ENCODE measurements around the gene ST6GALNAC4.

The ST6GALNAC4 gene

DNA sequence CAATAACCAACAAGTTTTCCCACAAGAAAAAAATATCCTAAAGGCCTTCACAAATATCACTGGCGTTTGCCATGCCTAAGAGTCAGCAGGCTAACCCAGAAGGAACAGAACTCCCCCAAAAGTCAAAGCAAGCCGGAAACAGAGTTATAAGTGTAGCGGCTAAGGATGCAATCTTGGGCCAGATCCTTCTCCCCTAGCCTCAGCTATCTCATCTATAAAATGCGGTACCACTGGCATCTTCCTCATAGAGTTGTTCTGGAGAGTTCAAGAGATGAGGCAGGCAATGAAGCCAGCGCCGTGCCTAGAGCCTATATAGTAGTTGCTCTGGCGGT is 20.2 kb upstream of the ST6GALNAC4 start:
- Mint-ChIP-seq H3K27me3 (ENCODE audit: low read depth) (no peaks in the 10 kb centered on the region), H3K4me3 (peak overlapping the region; percentile 90 to 99 (median 97)), H3K36me3 (ENCODE audit: low read depth) (peaks cover 11% of the 10 kb centered on the region), H3K9me3 (no peaks in the 10 kb centered on the region), H3K27ac (peak overlapping the region; percentile 17 to 78 (median 78)), H3K4me1 (peaks cover 47% of the 10 kb centered on the region)
- TF ChIP-seq, protein P1, sequence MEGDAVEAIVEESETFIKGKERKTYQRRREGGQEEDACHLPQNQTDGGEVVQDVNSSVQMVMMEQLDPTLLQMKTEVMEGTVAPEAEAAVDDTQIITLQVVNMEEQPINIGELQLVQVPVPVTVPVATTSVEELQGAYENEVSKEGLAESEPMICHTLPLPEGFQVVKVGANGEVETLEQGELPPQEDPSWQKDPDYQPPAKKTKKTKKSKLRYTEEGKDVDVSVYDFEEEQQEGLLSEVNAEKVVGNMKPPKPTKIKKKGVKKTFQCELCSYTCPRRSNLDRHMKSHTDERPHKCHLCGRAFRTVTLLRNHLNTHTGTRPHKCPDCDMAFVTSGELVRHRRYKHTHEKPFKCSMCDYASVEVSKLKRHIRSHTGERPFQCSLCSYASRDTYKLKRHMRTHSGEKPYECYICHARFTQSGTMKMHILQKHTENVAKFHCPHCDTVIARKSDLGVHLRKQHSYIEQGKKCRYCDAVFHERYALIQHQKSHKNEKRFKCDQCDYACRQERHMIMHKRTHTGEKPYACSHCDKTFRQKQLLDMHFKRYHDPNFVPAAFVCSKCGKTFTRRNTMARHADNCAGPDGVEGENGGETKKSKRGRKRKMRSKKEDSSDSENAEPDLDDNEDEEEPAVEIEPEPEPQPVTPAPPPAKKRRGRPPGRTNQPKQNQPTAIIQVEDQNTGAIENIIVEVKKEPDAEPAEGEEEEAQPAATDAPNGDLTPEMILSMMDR (IDR thresholded peaks at IDR 0.05; ENCODE audit: unreplicated experiment in 3 of 3): no peak

DNA sequence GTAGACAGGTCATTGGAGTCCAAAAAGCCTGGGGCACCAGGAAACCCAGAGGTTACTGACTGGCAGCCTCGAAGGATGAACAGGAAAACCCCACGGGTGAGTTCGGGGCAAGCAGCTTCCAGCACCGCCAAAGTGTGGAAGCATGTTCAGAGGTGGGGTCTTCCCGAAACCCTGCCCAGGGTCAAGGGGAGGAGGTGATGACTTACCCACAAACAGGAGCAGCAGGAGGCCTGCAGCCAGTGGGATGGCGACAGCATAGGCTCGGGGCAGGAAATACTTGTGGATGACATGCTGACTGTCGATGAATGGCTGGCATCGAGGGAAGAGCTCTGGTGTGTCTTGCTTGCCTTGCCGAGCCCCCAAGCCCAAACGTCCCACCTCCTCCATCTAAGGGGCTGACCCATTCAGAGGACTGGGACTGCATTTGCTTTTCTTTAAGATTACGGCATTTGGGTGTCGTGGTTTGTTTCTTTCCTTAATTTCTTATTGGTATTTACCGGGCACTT is 19.6 kb upstream of the ST6GALNAC4 start:
- H3K36me3 Mint-ChIP-seq (ENCODE audit: low read depth): peaks cover 11% of the 10 kb centered on the region
- H3K4me3 Mint-ChIP-seq: peak overlapping the region; percentile 90 to 99 (median 97)
- peaks cover 44% of the 10 kb centered on the region for H3K4me1 Mint-ChIP-seq
- H3K27ac Mint-ChIP-seq: peak overlapping the region in 2 of 3 experiments; percentile 45 to 78
- no peaks in the 10 kb centered on the region for H3K9me3 Mint-ChIP-seq
- peaks cover 2% of the 10 kb centered on the region for H3K27me3 Mint-ChIP-seq (ENCODE audit: low read depth)
- TF ChIP-seq, protein P1 (IDR thresholded peaks at IDR 0.05; ENCODE audit: unreplicated experiment in 3 of 3): no peak

DNA sequence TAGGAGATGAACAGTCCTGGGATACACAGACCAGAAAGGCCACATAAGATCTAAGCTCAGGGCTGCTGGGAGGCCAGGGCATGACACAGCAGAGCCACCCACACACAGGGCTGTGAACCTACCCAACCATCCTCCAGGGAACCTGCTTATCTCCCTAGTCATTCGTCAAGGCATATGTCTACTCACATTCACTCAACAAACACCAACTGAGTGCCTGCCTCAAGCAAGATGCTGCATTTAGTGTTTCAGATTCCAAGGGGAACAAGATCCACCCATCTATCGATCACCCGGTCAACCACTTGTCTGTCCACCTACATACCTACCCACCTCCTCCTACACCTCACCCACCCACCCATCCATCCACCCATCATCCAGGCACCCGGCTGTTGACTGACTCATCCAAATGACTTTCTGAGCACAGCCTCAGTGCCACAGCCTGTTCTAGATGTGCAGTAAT is 19.0 kb upstream of the ST6GALNAC4 start:
- peaks cover 43% of the 10 kb centered on the region for H3K4me1 Mint-ChIP-seq
- no peaks in the 10 kb centered on the region for H3K9me3 Mint-ChIP-seq
- peaks cover 4% of the 10 kb centered on the region for H3K27me3 Mint-ChIP-seq (ENCODE audit: low read depth)
- peaks cover 11% of the 10 kb centered on the region for H3K36me3 Mint-ChIP-seq (ENCODE audit: low read depth)
- H3K27ac Mint-ChIP-seq: peak overlapping the region in 2 of 3 experiments; percentile 45 to 67
- H3K4me3 Mint-ChIP-seq: peak overlapping the region; percentile 90 to 99 (median 97)
- TF ChIP-seq, protein P1 (IDR thresholded peaks at IDR 0.05; ENCODE audit: unreplicated experiment in 3 of 3): no peak

DNA sequence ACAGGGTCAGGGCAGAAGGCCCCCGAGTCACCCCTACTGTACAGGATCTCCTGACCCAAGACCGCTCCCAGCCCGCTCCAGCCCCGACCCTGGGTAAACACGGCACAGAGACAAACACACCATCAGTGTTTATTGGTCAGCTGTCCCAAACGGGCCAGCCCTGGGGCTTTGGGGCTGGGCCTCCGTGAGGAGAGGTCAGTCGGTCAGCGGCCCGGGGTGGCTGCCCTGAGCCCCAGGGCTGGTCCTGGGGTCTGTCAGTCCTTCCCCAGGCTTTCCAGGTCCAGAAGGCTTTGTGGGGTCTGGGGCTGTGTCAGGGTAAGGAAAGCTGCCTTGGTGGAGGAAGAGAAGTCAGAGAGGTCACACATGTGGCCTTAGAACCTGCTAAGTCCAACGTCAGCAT is 18.1 kb upstream of the ST6GALNAC4 start:
- TF ChIP-seq, protein P1 (IDR thresholded peaks at IDR 0.05; ENCODE audit: unreplicated experiment in 3 of 3): no peak
- Mint-ChIP-seq H3K27ac (no peak overlapping the region), H3K4me1 (peaks cover 40% of the 10 kb centered on the region), H3K27me3 (ENCODE audit: low read depth) (peaks cover 7% of the 10 kb centered on the region), H3K9me3 (no peaks in the 10 kb centered on the region), H3K4me3 (peak overlapping the region; percentile 76 to 99 (median 90)), H3K36me3 (ENCODE audit: low read depth) (peaks cover 11% of the 10 kb centered on the region)

DNA sequence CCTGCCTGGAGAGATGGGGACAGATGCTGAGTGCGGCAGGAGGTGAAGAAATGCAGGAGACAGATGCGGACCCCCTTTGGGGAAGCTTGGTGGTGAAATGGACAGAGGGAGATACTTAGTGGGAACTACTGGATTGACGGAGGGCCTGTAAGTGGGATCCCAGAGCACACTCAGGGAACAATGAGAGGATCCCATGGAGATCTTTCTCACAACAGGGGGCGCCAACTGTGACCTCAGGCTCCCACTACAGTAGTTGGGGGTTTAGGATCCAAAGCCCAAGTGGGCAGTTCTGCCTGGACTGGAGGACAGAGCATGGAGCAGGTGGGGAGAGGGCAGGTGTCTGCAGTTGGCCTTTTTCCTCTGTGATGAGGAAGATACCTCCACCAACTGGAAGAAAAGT is 17.4 kb upstream of the ST6GALNAC4 start:
- Mint-ChIP-seq H3K4me1 (peaks cover 41% of the 10 kb centered on the region), H3K9me3 (no peaks in the 10 kb centered on the region), H3K36me3 (ENCODE audit: low read depth) (peaks cover 11% of the 10 kb centered on the region), H3K4me3 (peak overlapping the region; percentile 40 to 55 (median 55)), H3K27me3 (ENCODE audit: low read depth) (peaks cover 13% of the 10 kb centered on the region), H3K27ac (no peak overlapping the region)
- TF ChIP-seq, protein P1 (IDR thresholded peaks at IDR 0.05; ENCODE audit: unreplicated experiment in 3 of 3): no peak
